Gastroesophageal sphincter (tissue), 4 donors: ENCODE results near the gene CLEC14A. TPM values are rescaled to one million over a fixed set of nuclear protein-coding genes. Genes with fewer than 3 reads are reported as not detected.

Source experiments
- ATAC-seq: fragments of 150-250 bp; one replicate; pipeline ENCODE4 v1.9.1; 2016; ENCODE audit warnings: mild to moderate bottlenecking, moderate library complexity
- H3K27ac ChIP-seq, 4 donors: fragments of 200-600 bp; sonication (generic) in 3 of 4; 1 replicate in 3 of 4; 2 replicates in 1 of 4; pipeline ENCODE4 v1.5.1; 2016 to 2019
- H3K27me3 ChIP-seq: fragments of 200-600 bp; sonication (generic); one replicate; pipeline ENCODE4 v1.5.1; 2019
- H3K36me3 ChIP-seq, 2 donors: fragments of 200-600 bp; sonication (generic); one replicate each; pipeline ENCODE4 v1.5.1; 2019; ENCODE audit warnings: control low read depth in 1 of 2
- H3K4me1 ChIP-seq, 3 donors: fragments of 200-600 bp; sonication (generic); 1 replicate in 2 of 3; 2 replicates in 1 of 3; pipeline ENCODE4 v1.5.1; 2016 to 2019; ENCODE audit warnings: control low read depth in 2 of 3
- H3K4me3 ChIP-seq, 2 donors: fragments of 200-600 bp; sonication (generic); one replicate each; pipeline ENCODE4 v1.5.1; 2019; ENCODE audit warnings: mild to moderate bottlenecking in 1 of 2, moderate library complexity in 1 of 2
- H3K9me3 ChIP-seq, 3 donors: fragments of 200-600 bp; sonication (generic); one replicate each; pipeline ENCODE4 v1.5.1; 2017 to 2019; ENCODE audit warnings: control low read depth in 2 of 3
- EP300 ChIP-seq: sonication (generic); formaldehyde crosslinking; IDR thresholded peaks from one replicate; pipeline ENCODE4 v1.6.1; 2017; ENCODE audit warnings: antibody characterized with exemption, mild to moderate bottlenecking
- POLR2A ChIP-seq, 2 donors: fragments of 450-650 bp; IDR thresholded peaks; one replicate each; pipeline ENCODE4 v1.6.1; 2017; ENCODE audit warnings: antibody characterized with exemption in 2 of 2, mild to moderate bottlenecking in 2 of 2, moderate library complexity in 1 of 2
- POLR2AphosphoS5 ChIP-seq: sonication (generic); formaldehyde crosslinking; IDR thresholded peaks from one replicate; pipeline ENCODE4 v1.6.1; 2017; ENCODE audit warnings: antibody characterized with exemption
- total RNA-seq, 4 donors: library from RNA; depleted of rRNA; stranded (reverse); fragments of >200 nt; gene quantifications; one replicate each; pipeline ENCODE4 v1.1.0, GENCODE V29; 2016
- TF ChIP-seq, protein P1 (sequence below), 4 experiments: fragments of 200-600 bp in 2 of 4; fragments of 450-650 bp in 2 of 4; sonication (generic) in 1 of 4; IDR thresholded peaks; one replicate each; pipeline ENCODE4 v1.5.1; 2017 to 2019; ENCODE audit warnings: antibody characterized with exemption in 4 of 4, mild to moderate bottlenecking in 2 of 4, moderate library complexity in 2 of 4

The CLEC14A gene
- total RNA-seq, 4 donors from 2014 or later, result 13.7 to 39.4 (median 31.5) TPM

DNA sequence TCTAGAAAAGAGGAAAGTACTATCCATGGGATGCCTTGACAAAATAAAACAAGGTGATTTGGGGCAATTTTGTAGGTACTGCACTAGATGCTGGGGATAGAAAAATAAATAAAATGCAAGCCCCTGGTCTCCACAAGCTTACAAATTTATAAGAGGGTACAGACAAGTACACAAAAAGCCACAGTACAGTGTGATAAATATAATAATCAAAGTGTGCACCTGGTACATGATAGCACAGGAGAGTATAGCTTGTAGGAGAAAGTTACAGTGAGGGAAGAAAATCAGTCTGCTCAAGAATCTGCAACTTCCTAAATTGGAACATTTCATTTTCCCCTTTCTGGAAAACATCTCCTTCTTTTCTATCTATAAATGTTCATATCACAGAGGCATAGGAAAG, 51.2 kb downstream of the CLEC14A start:
- Histone ChIP-seq H3K27ac (no peak overlapping the region), H3K36me3 (no peaks in the 10 kb centered on the region), H3K4me1 (peaks cover 0 to 19% (median 0%) of the 10 kb centered on the region in 3 donors), H3K27me3 (peaks cover 40% of the 10 kb centered on the region), H3K4me3 (no peak overlapping the region), H3K9me3 (peaks cover 0 to 9% (median 0%) of the 10 kb centered on the region in 3 donors)
- TF ChIP-seq POLR2A (IDR thresholded peaks at IDR 0.05) (no peak), POLR2AphosphoS5 (no peak), EP300 (no peak)
- TF ChIP-seq, protein P1, sequence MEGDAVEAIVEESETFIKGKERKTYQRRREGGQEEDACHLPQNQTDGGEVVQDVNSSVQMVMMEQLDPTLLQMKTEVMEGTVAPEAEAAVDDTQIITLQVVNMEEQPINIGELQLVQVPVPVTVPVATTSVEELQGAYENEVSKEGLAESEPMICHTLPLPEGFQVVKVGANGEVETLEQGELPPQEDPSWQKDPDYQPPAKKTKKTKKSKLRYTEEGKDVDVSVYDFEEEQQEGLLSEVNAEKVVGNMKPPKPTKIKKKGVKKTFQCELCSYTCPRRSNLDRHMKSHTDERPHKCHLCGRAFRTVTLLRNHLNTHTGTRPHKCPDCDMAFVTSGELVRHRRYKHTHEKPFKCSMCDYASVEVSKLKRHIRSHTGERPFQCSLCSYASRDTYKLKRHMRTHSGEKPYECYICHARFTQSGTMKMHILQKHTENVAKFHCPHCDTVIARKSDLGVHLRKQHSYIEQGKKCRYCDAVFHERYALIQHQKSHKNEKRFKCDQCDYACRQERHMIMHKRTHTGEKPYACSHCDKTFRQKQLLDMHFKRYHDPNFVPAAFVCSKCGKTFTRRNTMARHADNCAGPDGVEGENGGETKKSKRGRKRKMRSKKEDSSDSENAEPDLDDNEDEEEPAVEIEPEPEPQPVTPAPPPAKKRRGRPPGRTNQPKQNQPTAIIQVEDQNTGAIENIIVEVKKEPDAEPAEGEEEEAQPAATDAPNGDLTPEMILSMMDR (IDR thresholded peaks at IDR 0.05), result no peak
- ATAC-seq, result no peak

Other genes starting within 250 kb of the CLEC14A start
- gene SSTR1, start 48.2 kb downstream of the CLEC14A start, total RNA-seq, result 1 to 10 TPM in 1 of 4 donors, under 1 TPM in 3; 0.16 to 1.2 (median 0.37) TPM